A549 (cell line): ENCODE results near the gene TRMT11. TPM values are rescaled to one million over a fixed set of nuclear protein-coding genes. Genes with fewer than 3 reads are reported as not detected.
A peak's percentile ranks its signal among the peaks of the same experiment; 100 is the strongest.

Experiments
- ATAC-seq, 2 experiments: fragments of 200-7000 bp in 1 of 2; fragments of >200 bp in 1 of 2; cut with Nextera tagmentation in 1 of 2; cut with Tn5 transposase in 1 of 2; 3 replicates each; pipeline versions ENCODE4 v1.8.0 to v1.9.1; 2018 to 2020; ENCODE audit warnings: mild to moderate bottlenecking in 1 of 2, moderate library complexity in 1 of 2
- CTCF ChIA-PET: fragments of 300-600 bp; sonication (Branson Sonifier 250); formaldehyde crosslinking; extraction: SDS; loops from one replicate; lab custom pipeline; 2021; ENCODE audit warnings: antibody characterized with exemption, inconsistent platforms; lab: Yijun Ruan, JAX
- POLR2A ChIA-PET: fragments of 350-600 bp; formaldehyde crosslinking; extraction: SDS; loops from one replicate; lab custom pipeline; 2021; ENCODE audit warnings: antibody characterized with exemption, inconsistent platforms; lab: Yijun Ruan, JAX
- DNase-seq, 2 experiments: peaks; one replicate each; pipeline versions ENCODE4 v3.0.0 to v3.0.0-alpha.2; 2011 to 2016; ENCODE audit warnings: low read depth in 1 of 2, low spot score in 1 of 2
- FAIRE-seq: peaks from 2 replicates; lab custom pipeline; 2011; peaks lifted over from hg19 to GRCh38; lab: Jason Lieb, UNC
- H3K27ac ChIP-seq, 2 experiments: fragments of >200 bp; sonication (Bioruptor Twin); formaldehyde crosslinking; 3 replicates each; pipeline ENCODE4 v1.5.1; 2016 to 2017
- H3K4me1 ChIP-seq: fragments of >200 bp; sonication (Bioruptor Twin); formaldehyde crosslinking; 3 replicates; pipeline ENCODE4 v1.6.1; 2016
- H3K4me2 ChIP-seq: fragments of >200 bp; sonication (Bioruptor Twin); formaldehyde crosslinking; 3 replicates; pipeline ENCODE4 v1.6.1; 2016
- H3K4me3 ChIP-seq: fragments of >200 bp; sonication (Bioruptor Twin); formaldehyde crosslinking; 3 replicates; pipeline ENCODE4 v1.5.1; 2016
- H3K9me3 ChIP-seq: fragments of >200 bp; sonication (Bioruptor Twin); formaldehyde crosslinking; 3 replicates; pipeline ENCODE4 v1.6.1; 2016
- BHLHE40 ChIP-seq: IDR thresholded peaks from 2 replicates; pipeline ENCODE4 v1.6.1; 2012; ENCODE audit warnings: low read depth, low read length, inconsistent platforms
- CBX8 ChIP-seq: fragments of 200-600 bp; sonication (generic); IDR thresholded peaks from 2 replicates; pipeline ENCODE4 v1.6.1; 2016
- CEBPB ChIP-seq, 2 experiments: fragments of >200 bp in 1 of 2; sonication (Bioruptor Twin) in 1 of 2; formaldehyde crosslinking in 1 of 2; IDR thresholded peaks; 2 replicates each; pipeline ENCODE4 v1.6.1; 2012 to 2016
- EHF ChIP-seq: fragments of 250-450 bp; sonication (Bioruptor Pico); IDR thresholded peaks from 2 replicates; pipeline ENCODE4 v1.5.0; 2020; ENCODE audit warnings: mild to moderate bottlenecking
- EHMT2 ChIP-seq: fragments of 200-600 bp; sonication (generic); IDR thresholded peaks from 2 replicates; pipeline ENCODE4 v1.6.1; 2016; ENCODE audit warnings: antibody characterized with exemption, low read depth, mild to moderate bottlenecking, moderate library complexity
- EP300 ChIP-seq, 2 experiments: fragments of >200 bp; sonication (Bioruptor Twin); formaldehyde crosslinking; IDR thresholded peaks; 2 replicates in 1 of 2; 3 replicates in 1 of 2; pipeline ENCODE4 v1.6.1; 2016 to 2017
- FOXS1 ChIP-seq: fragments of 250-450 bp; sonication (Bioruptor Pico); IDR thresholded peaks from 2 replicates; pipeline ENCODE4 v1.5.0; 2020; ENCODE audit warnings: mild to moderate bottlenecking, moderate library complexity
- GATA3 ChIP-seq: IDR thresholded peaks from 2 replicates; pipeline ENCODE4 v1.6.1; 2012; ENCODE audit warnings: borderline replicate concordance
- HDAC2 ChIP-seq: fragments of 200-600 bp; sonication (generic); IDR thresholded peaks from 2 replicates; pipeline ENCODE4 v1.6.1; 2016
- HEYL ChIP-seq: fragments of 250-450 bp; sonication (Bioruptor Pico); IDR thresholded peaks from 2 replicates; pipeline ENCODE4 v1.8.0; 2021; ENCODE audit warnings: mild to moderate bottlenecking, moderate library complexity
- JUN ChIP-seq, 2 experiments: fragments of >200 bp; sonication (Bioruptor Twin); formaldehyde crosslinking; IDR thresholded peaks; 2 replicates in 1 of 2; 3 replicates in 1 of 2; pipeline ENCODE4 v1.6.1; 2016 to 2017
- MAZ ChIP-seq: fragments of 150-350 bp; IDR thresholded peaks from 2 replicates; pipeline ENCODE4 v1.6.1; 2014; ENCODE audit warnings: antibody characterized with exemption, low read depth, low read length, borderline replicate concordance
- MYC ChIP-seq: IDR thresholded peaks from 2 replicates; pipeline ENCODE4 v1.6.1; 2012; ENCODE audit warnings: mild to moderate bottlenecking, inconsistent platforms, low read length, improper control_type of control experiment, borderline replicate concordance
- NFE2L2 ChIP-seq: fragments of 150-350 bp; conservative IDR thresholded peaks from 2 replicates; pipeline ENCODE4 v1.6.1; 2014; ENCODE audit warnings: low read length
- NPAS2 ChIP-seq: fragments of 250-450 bp; sonication (Bioruptor Pico); IDR thresholded peaks from 2 replicates; pipeline ENCODE4 v1.8.0; 2022; ENCODE audit warnings: mild to moderate bottlenecking, moderate library complexity, borderline replicate concordance
- RAD21 ChIP-seq, 2 experiments: fragments of >200 bp in 1 of 2; sonication (Bioruptor Twin) in 1 of 2; formaldehyde crosslinking in 1 of 2; IDR thresholded peaks in 1 of 2; conservative IDR thresholded peaks in 1 of 2; 2 replicates in 1 of 2; 3 replicates in 1 of 2; pipeline ENCODE4 v1.6.1; 2012 to 2018; ENCODE audit warnings: inconsistent platforms in 1 of 2
- RFX5 ChIP-seq: fragments of 450-650 bp; IDR thresholded peaks from 2 replicates; pipeline ENCODE4 v1.7.1; 2014; ENCODE audit warnings: antibody characterized with exemption, mild to moderate bottlenecking, moderate library complexity
- SREBF2 ChIP-seq: fragments of 450-650 bp; IDR thresholded peaks from 2 replicates; pipeline ENCODE4 v1.6.1; 2014; ENCODE audit warnings: mild to moderate bottlenecking, moderate library complexity
- ZSCAN20 ChIP-seq: fragments of 250-450 bp; sonication (Bioruptor Pico); IDR thresholded peaks from 2 replicates; pipeline ENCODE4 v1.8.0; 2022; ENCODE audit warnings: mild to moderate bottlenecking, moderate library complexity
- WGBS: methylation state at CpG from one replicate; pipeline ENCODE4 v1.1.6; 2017; ENCODE audit errors: missing lambda C conversion rate; 5-methylcytosine and 5-hydroxymethylcytosine counted together
- polyA plus RNA-seq, 4 experiments: library from polyadenylated mRNA; depleted of rRNA in 3 of 4; stranded (reverse); fragments of >200 nt; fragmentation: RNase III in 1 of 4; extraction: RNeasy Plus Mini Kit Qiagen cat#74134 plus additional on column Dnase treatment in 1 of 4; gene quantifications; 2 replicates in 3 of 4; 3 replicates in 1 of 4; pipeline ENCODE4 v1.2.3, GENCODE V29; 2011 to 2017
- TF ChIP-seq, protein P1 (sequence below): fragments of >200 bp; sonication (Bioruptor Twin); formaldehyde crosslinking; IDR thresholded peaks from 3 replicates; pipeline ENCODE4 v1.6.1; 2016
- TF ChIP-seq, protein P2 (sequence below): fragments of 450-650 bp; IDR thresholded peaks from 2 replicates; pipeline ENCODE4 v1.6.1; 2014; ENCODE audit warnings: antibody characterized with exemption
- TF ChIP-seq, protein P3 (sequence below): fragments of 200-600 bp; sonication (generic); IDR thresholded peaks from 2 replicates; pipeline ENCODE4 v1.6.1; 2016; ENCODE audit warnings: antibody characterized with exemption, mild to moderate bottlenecking, moderate library complexity

TRMT11 gene
- polyA plus RNA-seq, 2 of the 4 experiments (the other 2 are of a cell fraction): 17.4 to 44.1 TPM

DNA sequence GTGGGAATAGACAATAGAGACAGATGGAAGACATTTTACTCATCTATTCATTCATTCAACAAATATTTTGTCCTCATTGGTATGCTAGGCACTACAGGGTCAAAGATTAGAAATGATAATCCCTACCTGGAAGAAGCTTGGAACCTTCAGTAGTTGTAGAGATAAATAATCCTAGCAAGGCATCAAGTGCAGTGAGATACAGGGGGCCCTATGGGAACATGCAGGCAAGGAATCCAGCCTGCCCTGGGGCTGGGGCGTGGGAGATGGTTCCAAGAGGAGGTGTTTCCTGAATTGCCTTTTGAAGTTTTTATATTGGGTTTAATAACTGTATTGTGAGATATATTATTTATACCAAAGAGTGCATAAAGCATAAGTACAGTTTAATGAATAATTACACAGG is 64.5 kb downstream of the TRMT11 start:
- 83% methylated on average over 1 of the region's 1 CpG for WGBS
- H3K4me1 ChIP-seq: peaks cover 8% of the 10 kb centered on the region; the same call in 2 of the 3 replicates
- FAIRE-seq (no peak), DNase-seq (peak in 1 of 2 experiments; percentile 13), ATAC-seq (peak in 1 of 2 experiments; percentile 22; a peak in 2 of 6 replicates)
- ChIA-PET CTCF (interaction anchor here (0.9 to 1.0 kb wide), 2 partner anchors 14 to 17 kb away, joined by 3 read pairs; no protein-coding TSS in a partner anchor), POLR2A (no interaction called here)
- H3K4me2 ChIP-seq: 0 out of 3 replicates have a peak overlapping the region, but pooled peaks have one; percentile 25
- no peak overlapping the region for H3K27ac ChIP-seq
- no peak overlapping the region for H3K4me3 ChIP-seq
- no peak for TF ChIP-seq FOXS1 (CRISPR knock-in tag)
- peak; percentile 21; the same call in 1 of the 2 replicates for TF ChIP-seq GATA3
- no peaks in the 10 kb centered on the region for H3K9me3 ChIP-seq

DNA sequence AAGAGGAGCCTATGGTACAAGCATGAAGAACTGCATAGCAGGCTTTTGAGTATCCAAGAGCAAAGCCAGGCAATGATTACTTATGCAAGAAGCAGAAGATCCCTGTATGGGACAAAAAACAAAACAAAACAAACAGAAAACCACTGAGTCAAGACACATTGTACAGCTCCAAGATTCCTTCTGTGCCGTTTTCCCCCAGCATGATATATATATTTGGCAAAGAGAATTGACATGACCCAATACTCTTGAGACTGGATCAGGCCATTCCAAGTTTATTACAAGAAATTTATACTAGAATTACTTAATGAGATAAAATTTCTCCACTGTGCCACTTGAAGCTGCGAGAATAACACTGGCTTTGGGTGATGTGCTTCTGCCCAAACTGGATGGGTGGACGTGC is 65.5 kb downstream of the TRMT11 start:
- no peak for DNase-seq
- no peak overlapping the region for H3K4me2 ChIP-seq
- CTCF ChIA-PET: interaction anchor here (1.4 kb wide), 1 partner anchor 14 kb away, joined by 4 read pairs; no protein-coding TSS in a partner anchor
- peaks cover 8% of the 10 kb centered on the region; the same call in 2 of the 3 replicates for H3K4me1 ChIP-seq
- H3K9me3 ChIP-seq: no peaks in the 10 kb centered on the region
- TF ChIP-seq JUN (IDR thresholded peaks at IDR 0.05) (no peak), HDAC2 (no peak), NPAS2 (CRISPR knock-in tag) (no peak), EP300 (IDR thresholded peaks at IDR 0.05) (no peak), RAD21 (conservative IDR thresholded peaks at IDR 0.05 in 1 of 2, IDR thresholded peaks at IDR 0.05 in 1 of 2) (no peak), ZSCAN20 (CRISPR knock-in tag) (no peak), NFE2L2 (no peak), RFX5 (no peak), CEBPB (IDR thresholded peaks at IDR 0.05) (no peak), MYC (no peak), EHF (CRISPR knock-in tag) (no peak), EHMT2 (no peak), CBX8 (no peak), HEYL (CRISPR knock-in tag) (no peak), MAZ (no peak), BHLHE40 (no peak), SREBF2 (no peak)
- TF ChIP-seq, protein P1, sequence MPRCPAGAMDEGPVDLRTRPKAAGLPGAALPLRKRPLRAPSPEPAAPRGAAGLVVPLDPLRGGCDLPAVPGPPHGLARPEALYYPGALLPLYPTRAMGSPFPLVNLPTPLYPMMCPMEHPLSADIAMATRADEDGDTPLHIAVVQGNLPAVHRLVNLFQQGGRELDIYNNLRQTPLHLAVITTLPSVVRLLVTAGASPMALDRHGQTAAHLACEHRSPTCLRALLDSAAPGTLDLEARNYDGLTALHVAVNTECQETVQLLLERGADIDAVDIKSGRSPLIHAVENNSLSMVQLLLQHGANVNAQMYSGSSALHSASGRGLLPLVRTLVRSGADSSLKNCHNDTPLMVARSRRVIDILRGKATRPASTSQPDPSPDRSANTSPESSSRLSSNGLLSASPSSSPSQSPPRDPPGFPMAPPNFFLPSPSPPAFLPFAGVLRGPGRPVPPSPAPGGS: no peak
- TF ChIP-seq, protein P2, sequence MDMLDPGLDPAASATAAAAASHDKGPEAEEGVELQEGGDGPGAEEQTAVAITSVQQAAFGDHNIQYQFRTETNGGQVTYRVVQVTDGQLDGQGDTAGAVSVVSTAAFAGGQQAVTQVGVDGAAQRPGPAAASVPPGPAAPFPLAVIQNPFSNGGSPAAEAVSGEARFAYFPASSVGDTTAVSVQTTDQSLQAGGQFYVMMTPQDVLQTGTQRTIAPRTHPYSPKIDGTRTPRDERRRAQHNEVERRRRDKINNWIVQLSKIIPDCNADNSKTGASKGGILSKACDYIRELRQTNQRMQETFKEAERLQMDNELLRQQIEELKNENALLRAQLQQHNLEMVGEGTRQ: no peak
- TF ChIP-seq, protein P3, sequence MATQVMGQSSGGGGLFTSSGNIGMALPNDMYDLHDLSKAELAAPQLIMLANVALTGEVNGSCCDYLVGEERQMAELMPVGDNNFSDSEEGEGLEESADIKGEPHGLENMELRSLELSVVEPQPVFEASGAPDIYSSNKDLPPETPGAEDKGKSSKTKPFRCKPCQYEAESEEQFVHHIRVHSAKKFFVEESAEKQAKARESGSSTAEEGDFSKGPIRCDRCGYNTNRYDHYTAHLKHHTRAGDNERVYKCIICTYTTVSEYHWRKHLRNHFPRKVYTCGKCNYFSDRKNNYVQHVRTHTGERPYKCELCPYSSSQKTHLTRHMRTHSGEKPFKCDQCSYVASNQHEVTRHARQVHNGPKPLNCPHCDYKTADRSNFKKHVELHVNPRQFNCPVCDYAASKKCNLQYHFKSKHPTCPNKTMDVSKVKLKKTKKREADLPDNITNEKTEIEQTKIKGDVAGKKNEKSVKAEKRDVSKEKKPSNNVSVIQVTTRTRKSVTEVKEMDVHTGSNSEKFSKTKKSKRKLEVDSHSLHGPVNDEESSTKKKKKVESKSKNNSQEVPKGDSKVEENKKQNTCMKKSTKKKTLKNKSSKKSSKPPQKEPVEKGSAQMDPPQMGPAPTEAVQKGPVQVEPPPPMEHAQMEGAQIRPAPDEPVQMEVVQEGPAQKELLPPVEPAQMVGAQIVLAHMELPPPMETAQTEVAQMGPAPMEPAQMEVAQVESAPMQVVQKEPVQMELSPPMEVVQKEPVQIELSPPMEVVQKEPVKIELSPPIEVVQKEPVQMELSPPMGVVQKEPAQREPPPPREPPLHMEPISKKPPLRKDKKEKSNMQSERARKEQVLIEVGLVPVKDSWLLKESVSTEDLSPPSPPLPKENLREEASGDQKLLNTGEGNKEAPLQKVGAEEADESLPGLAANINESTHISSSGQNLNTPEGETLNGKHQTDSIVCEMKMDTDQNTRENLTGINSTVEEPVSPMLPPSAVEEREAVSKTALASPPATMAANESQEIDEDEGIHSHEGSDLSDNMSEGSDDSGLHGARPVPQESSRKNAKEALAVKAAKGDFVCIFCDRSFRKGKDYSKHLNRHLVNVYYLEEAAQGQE: no peak
- no peak for ATAC-seq
- WGBS: 91% methylated on average over 3 of the region's 3 CpGs
- POLR2A ChIA-PET: no interaction called here
- no peak for FAIRE-seq
- no peak overlapping the region for H3K4me3 ChIP-seq
- no peak overlapping the region for H3K27ac ChIP-seq
